CD4-positive, alpha-beta memory T cell (primary cell): Measurements from ENCODE around the gene DUSP19. TPM values are rescaled to one million over a fixed set of nuclear protein-coding genes. Genes with fewer than 3 reads are reported as not detected.

Source experiments
- CTCF ChIA-PET: fragments of 350-600 bp; sonication (Branson Sonifier 250); formaldehyde crosslinking; loops from one replicate; lab custom pipeline; 2021; ENCODE audit warnings: inconsistent platforms; ENCODE audit not compliant: partially characterized antibody; lab: Charles Lee
- POLR2A ChIA-PET: fragments of 350-600 bp; sonication (Branson Sonifier 250); formaldehyde crosslinking; loops from one replicate; lab custom pipeline; 2021; ENCODE audit not compliant: partially characterized antibody; lab: Charles Lee
- DNase-seq, 5 donors: peaks; one replicate each; pipeline versions ENCODE4 v3.0.0 to v3.0.0-alpha.2; 2020 to 2022; ENCODE audit warnings: mixed read lengths in 1 of 5
- H3K27ac ChIP-seq: one replicate; pipeline ENCODE4 v1.7.0; 2013; ENCODE audit warnings: low read depth, low read length
- H3K27me3 ChIP-seq: 2 replicates; pipeline ENCODE4 v1.7.0; 2013; ENCODE audit warnings: mild to moderate bottlenecking, low read length, moderate library complexity; ENCODE audit not compliant: insufficient read depth
- H3K36me3 ChIP-seq: 2 replicates; pipeline ENCODE4 v1.7.0; 2013; ENCODE audit warnings: mild to moderate bottlenecking, low read length, moderate library complexity; ENCODE audit not compliant: insufficient read depth
- H3K4me1 ChIP-seq: 2 replicates; pipeline ENCODE4 v1.7.0; 2013; ENCODE audit warnings: mild to moderate bottlenecking, low read length, moderate library complexity; ENCODE audit not compliant: insufficient read depth
- H3K4me3 ChIP-seq, 2 donors: one replicate each; pipeline ENCODE4 v1.7.0; 2013; ENCODE audit warnings: low read length in 2 of 2, mild to moderate bottlenecking in 1 of 2
- H3K9me3 ChIP-seq, 2 donors: one replicate each; pipeline ENCODE4 v1.7.0; 2013; ENCODE audit warnings: low read length in 2 of 2, control low read depth in 1 of 2; ENCODE audit not compliant: control insufficient read depth in 1 of 2
- H3K27ac Mint-ChIP-seq, 7 donors: one replicate each; pipeline ENCODE4 v1.8.0; 2020 to 2021; ENCODE audit warnings: mixed read lengths in 7 of 7, mild to moderate bottlenecking in 6 of 7, inconsistent platforms in 3 of 7, moderate library complexity in 3 of 7
- H3K27me3 Mint-ChIP-seq, 2 donors: one replicate each; pipeline ENCODE4 v1.8.0; 2020 to 2021; ENCODE audit warnings: mixed read lengths in 2 of 2
- H3K36me3 Mint-ChIP-seq, 2 donors: one replicate each; pipeline ENCODE4 v1.8.0; 2020 to 2021; ENCODE audit warnings: mixed read lengths in 2 of 2, inconsistent platforms in 1 of 2, mild to moderate bottlenecking in 1 of 2
- H3K4me1 Mint-ChIP-seq, 4 donors: one replicate each; pipeline ENCODE4 v1.8.0; 2020 to 2021; ENCODE audit warnings: mixed read lengths in 4 of 4, mild to moderate bottlenecking in 1 of 4
- H3K4me3 Mint-ChIP-seq, 8 donors: one replicate each; pipeline ENCODE4 v1.8.0; 2020 to 2021; ENCODE audit warnings: mixed read lengths in 8 of 8, mild to moderate bottlenecking in 7 of 8, moderate library complexity in 6 of 8, inconsistent platforms in 3 of 8
- H3K9me3 Mint-ChIP-seq, 8 donors: one replicate each; pipeline ENCODE4 v1.8.0; 2020 to 2021; ENCODE audit warnings: mixed read lengths in 8 of 8, mild to moderate bottlenecking in 5 of 8, inconsistent platforms in 3 of 8, moderate library complexity in 1 of 8
- intact Hi-C: fragments of 100-400 bp; cut with micrococcal nuclease; formaldehyde crosslinking; loops from one replicate; pipeline ENCODE4 v1.15.1; 2023
- polyA plus RNA-seq, 2 donors: library from polyadenylated mRNA; unstranded; fragments of 300-500 nt; fragmentation: Illumina TruSeq; gene quantifications; one replicate each; pipeline ENCODE4 v1.2.3, GENCODE V29; 2021
- total RNA-seq, 2 experiments: library from RNA; stranded (reverse); gene quantifications; one replicate each; pipeline ENCODE4 v1.2.3, GENCODE V29; 2021

DUSP19 gene
- total and polyA plus RNA-seq, 4 experiments from 2014 or later = 0.49 to 3.7 (median 2.4) TPM

DNA sequence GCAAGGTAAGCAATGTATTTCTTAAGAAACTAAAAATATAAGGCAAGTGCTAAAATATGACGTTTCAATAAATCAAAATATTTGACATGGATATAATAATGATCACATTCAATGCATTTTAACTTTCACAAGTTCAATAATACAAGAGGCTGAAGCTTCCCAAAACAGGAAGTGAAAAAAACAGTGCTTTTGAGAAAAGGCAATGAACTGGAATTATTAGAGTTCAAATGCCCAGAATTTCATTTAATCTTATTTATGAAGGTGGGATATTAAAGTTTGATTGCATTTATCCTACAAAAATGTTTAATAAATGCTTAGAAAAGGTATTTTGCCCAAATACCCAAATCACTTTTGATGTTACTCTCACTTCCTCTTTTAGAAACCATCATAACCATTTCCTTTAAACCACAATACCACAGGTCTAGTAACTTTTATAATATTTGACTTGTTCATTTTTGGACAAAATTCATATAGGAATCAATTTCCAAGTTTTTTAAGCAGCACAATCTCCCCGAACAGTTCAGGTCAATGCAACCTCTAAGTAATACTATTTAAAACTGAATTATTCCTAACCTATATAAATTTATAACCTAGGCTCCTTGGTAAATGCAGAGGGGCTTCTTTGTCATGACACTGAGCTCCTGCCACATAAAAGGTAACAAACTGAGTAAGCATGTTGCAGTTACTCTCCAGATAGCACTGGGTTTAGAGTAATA is 42.4 kb upstream of the DUSP19 start:
- intact Hi-C loops = loop anchor here (5.0 kb wide), 2 partner anchors 54 to 1144 kb away; partner anchors contain the start of gene ITPRID2
- H3K36me3 ChIP-seq = no peaks in the 10 kb centered on the region
- no peaks in the 10 kb centered on the region for H3K36me3 Mint-ChIP-seq
- peaks cover 26 to 38% (median 32%) of the 10 kb centered on the region in 4 donors for H3K4me1 Mint-ChIP-seq
- CTCF ChIA-PET = interaction anchor here (1.0 kb wide), 1 partner anchor 56 kb away, joined by 3 read pairs; no protein-coding TSS in a partner anchor
- H3K4me3 Mint-ChIP-seq = peak overlapping the region in 7 of 8 donors; percentile 9 to 89 (median 67)
- H3K27ac Mint-ChIP-seq = peak overlapping the region in 5 of 7 donors; percentile 8 to 90 (median 32)
- POLR2A ChIA-PET = interaction anchor here (1.5 kb wide), 1 partner anchor 42 kb away, joined by 6 read pairs; the partner anchor contains the start of gene DUSP19
- no peaks in the 10 kb centered on the region for H3K9me3 ChIP-seq
- peaks cover 12 to 13% of the 10 kb centered on the region in 2 donors for H3K27me3 Mint-ChIP-seq
- DNase-seq = peak in 4 of 5 donors; percentile 55 to 66 (median 61)
- H3K9me3 Mint-ChIP-seq = peaks cover 0 to 1% (median 0%) of the 10 kb centered on the region in 8 donors
- peaks cover 37% of the 10 kb centered on the region for H3K4me1 ChIP-seq
- H3K27me3 ChIP-seq = peaks cover 7% of the 10 kb centered on the region
- no peak overlapping the region for H3K27ac ChIP-seq
- no peak overlapping the region for H3K4me3 ChIP-seq

DNA sequence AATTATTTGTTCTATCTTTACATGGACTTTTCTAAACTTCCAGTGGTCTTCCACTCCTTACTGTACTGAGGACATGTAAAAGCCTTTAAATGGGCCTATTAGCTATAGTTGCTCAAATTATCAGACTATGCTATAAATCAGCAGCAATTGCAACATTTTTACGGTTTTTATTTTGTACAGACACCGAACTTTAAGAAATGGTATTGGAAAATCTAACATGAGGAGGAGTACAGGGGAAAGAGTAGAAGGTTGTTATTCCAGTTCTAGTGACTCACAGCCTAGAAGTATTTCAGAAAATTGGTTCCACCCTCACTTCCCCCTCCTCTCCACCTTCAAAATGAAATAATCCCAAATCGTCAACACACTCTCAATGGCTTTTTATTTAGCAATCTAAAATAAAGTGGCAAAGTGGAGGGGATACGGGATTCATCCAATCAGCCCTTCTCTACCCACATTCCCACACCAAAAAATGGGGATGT is 41.4 kb upstream of the DUSP19 start:
- POLR2A ChIA-PET = interaction anchor here (1.1 to 1.5 kb wide), 4 partner anchors 41 to 321 kb away, joined by 3 to 11 read pairs (median 5); partner anchors contain the start of genes DNAJC10, DUSP19 and NUP35

DNA sequence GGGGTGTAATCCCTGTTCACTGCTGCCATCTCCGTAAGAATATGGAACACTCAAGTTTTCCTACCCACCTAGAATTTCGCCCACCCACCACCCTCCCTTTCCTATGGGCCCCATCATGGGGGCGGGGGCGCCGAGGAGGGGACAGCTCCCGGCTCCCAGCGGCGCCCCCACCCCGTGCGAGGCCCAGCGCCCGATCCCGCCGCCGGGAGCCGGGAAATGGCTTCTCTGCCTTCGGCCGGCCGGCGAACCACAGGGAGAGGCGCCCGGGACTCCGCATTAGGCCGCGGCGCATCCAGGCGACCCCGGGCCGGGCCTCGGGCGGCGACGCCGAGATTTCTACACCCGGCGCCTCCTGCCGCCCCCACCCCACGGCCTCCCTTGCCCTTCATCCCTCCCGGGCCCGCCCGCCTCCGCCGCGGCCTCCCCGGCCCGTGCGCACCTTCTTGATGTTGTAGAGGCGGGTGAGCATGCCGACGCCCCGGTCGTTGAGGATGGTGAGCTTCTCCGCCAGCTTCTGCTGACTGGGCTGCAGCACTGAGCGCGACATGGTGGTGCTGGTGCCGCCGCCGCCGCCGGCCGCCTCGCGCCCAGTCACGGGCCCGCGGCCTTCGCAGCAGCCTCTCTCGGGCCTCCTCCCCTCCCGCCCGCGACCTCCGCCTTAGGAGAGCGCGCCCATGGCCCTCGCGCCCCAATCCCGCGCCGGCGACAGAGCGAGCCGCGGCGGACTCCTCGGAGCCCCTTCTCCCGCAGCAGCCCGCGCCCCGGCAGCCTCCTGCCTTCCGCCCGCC is 40.8 kb upstream of the DUSP19 start:
- Histone ChIP-seq H3K27ac (no peak overlapping the region), H3K4me3 (peak overlapping the region in 1 of 2 donors; percentile 41), H3K27me3 (peaks cover 10% of the 10 kb centered on the region), H3K36me3 (no peaks in the 10 kb centered on the region), H3K9me3 (no peaks in the 10 kb centered on the region), H3K4me1 (peaks cover 37% of the 10 kb centered on the region)
- H3K9me3 Mint-ChIP-seq = peaks cover 0 to 1% (median 0%) of the 10 kb centered on the region in 8 donors
- H3K4me3 Mint-ChIP-seq = peak overlapping the region; percentile 67 to 89 (median 85)
- H3K27ac Mint-ChIP-seq = peak overlapping the region in 6 of 7 donors; percentile 23 to 68 (median 38)
- peaks cover 26 to 38% (median 32%) of the 10 kb centered on the region in 4 donors for H3K4me1 Mint-ChIP-seq
- CTCF ChIA-PET = interaction anchor here (0.6 to 1.5 kb wide), 5 partner anchors 11 to 87 kb away, joined by 3 to 4 read pairs (median 3); partner anchors contain the start of gene NUP35
- H3K36me3 Mint-ChIP-seq = no peaks in the 10 kb centered on the region
- H3K27me3 Mint-ChIP-seq = peaks cover 16 to 22% of the 10 kb centered on the region in 2 donors
- DNase-seq = peak in 1 of 5 donors; percentile 68
- intact Hi-C loops = loop anchor here (1.0 to 5.0 kb wide), 5 partner anchors 41 to 1145 kb away; partner anchors contain the start of genes DNAJC10, DUSP19, ITPRID2 and NUP35
- POLR2A ChIA-PET = interaction anchor here (1.1 to 1.3 kb wide), 3 partner anchors 41 to 322 kb away, joined by 3 to 11 read pairs (median 4); partner anchors contain the start of genes DNAJC10, DUSP19 and NUP35

More for the DNA sequence above, 41.4 kb upstream of the DUSP19 start:
- Histone ChIP-seq H3K4me1 (peaks cover 37% of the 10 kb centered on the region), H3K36me3 (no peaks in the 10 kb centered on the region), H3K4me3 (peak overlapping the region in 1 of 2 donors; percentile 41), H3K27me3 (peaks cover 10% of the 10 kb centered on the region), H3K27ac (no peak overlapping the region), H3K9me3 (no peaks in the 10 kb centered on the region)
- Mint-ChIP-seq H3K27ac (peak overlapping the region in 6 of 7 donors; percentile 23 to 79 (median 38)), H3K27me3 (peaks cover 12 to 17% of the 10 kb centered on the region in 2 donors), H3K4me1 (peaks cover 26 to 38% (median 32%) of the 10 kb centered on the region in 4 donors), H3K9me3 (peaks cover 0 to 1% (median 0%) of the 10 kb centered on the region in 8 donors), H3K36me3 (no peaks in the 10 kb centered on the region), H3K4me3 (peak overlapping the region; percentile 67 to 89 (median 85))
- CTCF ChIA-PET = interaction anchor here (0.6 to 1.5 kb wide), 6 partner anchors 10 to 88 kb away, joined by 3 to 4 read pairs (median 3); partner anchors contain the start of gene NUP35
- intact Hi-C loops = loop anchor here (5.0 kb wide), 2 partner anchors 55 to 1145 kb away; partner anchors contain the start of gene ITPRID2
- DNase-seq = peak in 3 of 5 donors; percentile 2 to 10 (median 5)

DNA sequence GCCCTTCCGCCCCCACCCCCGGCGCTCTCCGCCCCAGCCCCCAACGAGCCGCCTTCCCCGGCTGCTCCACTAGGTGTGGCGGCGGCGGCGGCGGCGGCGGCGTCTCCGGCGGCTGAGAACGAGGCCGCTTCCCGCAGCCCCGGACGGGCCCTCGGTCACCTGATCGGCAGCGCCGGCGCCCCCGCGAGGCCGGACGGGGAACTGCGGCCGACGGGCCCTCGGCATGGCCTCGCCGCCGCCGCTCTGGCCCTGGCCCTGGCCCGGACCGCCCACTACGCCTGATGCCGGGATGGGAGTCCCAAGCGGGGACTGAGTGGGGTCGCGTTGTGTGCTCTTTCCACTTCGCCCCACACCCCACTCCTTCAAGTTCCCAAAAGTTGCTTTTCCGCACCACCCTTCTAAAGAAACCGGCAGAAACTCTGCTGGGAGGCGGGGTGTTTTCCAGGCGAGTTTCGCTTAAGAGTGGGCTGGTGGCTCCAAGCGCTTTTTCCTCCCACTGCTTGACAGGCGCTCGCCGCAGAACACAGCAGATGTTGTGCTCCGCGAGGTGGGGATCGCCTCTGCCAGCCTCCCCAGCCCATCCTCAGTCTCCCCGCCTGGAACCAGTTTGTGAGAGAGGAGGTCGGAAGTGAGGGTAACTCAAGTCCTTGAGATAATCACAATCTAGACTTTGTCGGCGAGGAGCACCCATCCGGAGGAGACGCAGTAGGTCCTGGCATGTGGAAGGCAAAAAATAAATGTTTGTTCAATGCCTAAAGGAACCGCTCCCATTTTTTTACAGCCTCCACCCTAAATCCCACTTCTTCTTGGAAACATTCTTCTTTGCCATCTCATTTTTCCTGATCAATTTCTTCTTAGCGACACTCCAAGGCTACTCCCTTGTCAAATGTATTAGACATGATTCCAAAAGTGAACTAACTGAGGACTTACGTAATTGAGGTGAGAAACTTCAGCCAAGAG is 39.9 kb upstream of the DUSP19 start, which contains the start of gene NCKAP1:
Gene NCKAP1 (minus strand): TSS at position 117 of the 960 bp plus-strand sequence. CDS start 358 bp downstream, outside the sequence.
- Mint-ChIP-seq H3K4me1 (peaks cover 26 to 38% (median 31%) of the 10 kb centered on the region in 4 donors), H3K9me3 (peaks cover 0 to 1% (median 0%) of the 10 kb centered on the region in 8 donors), H3K27me3 (peaks cover 22 to 28% of the 10 kb centered on the region in 2 donors), H3K36me3 (no peaks in the 10 kb centered on the region), H3K4me3 (peak within 1 kb of the TSS; percentile 83 to 96 (median 87)), H3K27ac (peak within 1 kb of the TSS; percentile 57 to 87 (median 72))
- Histone ChIP-seq H3K4me3 (peak within 1 kb of the TSS; percentile 2 to 66), H3K27ac (no peak within 1 kb of the TSS), H3K9me3 (no peaks in the 10 kb centered on the region), H3K36me3 (no peaks in the 10 kb centered on the region), H3K4me1 (peaks cover 37% of the 10 kb centered on the region), H3K27me3 (peaks cover 13% of the 10 kb centered on the region)
- CTCF ChIA-PET = interaction anchor here (0.9 to 1.4 kb wide), 2 partner anchors 26 to 38 kb away, joined by 3 to 4 read pairs; no protein-coding TSS in a partner anchor
- POLR2A ChIA-PET = interaction anchor here (1.2 to 1.3 kb wide), 2 partner anchors 40 to 85 kb away, joined by 3 to 11 read pairs; partner anchors contain the start of genes DUSP19 and NUP35
- DNase-seq = peak; percentile 83 to 86 (median 85)
- intact Hi-C loops = loop anchor here (1.0 to 5.0 kb wide), 5 partner anchors 40 to 1146 kb away; partner anchors contain the start of genes DNAJC10, DUSP19, ITPRID2 and NUP35

DNA sequence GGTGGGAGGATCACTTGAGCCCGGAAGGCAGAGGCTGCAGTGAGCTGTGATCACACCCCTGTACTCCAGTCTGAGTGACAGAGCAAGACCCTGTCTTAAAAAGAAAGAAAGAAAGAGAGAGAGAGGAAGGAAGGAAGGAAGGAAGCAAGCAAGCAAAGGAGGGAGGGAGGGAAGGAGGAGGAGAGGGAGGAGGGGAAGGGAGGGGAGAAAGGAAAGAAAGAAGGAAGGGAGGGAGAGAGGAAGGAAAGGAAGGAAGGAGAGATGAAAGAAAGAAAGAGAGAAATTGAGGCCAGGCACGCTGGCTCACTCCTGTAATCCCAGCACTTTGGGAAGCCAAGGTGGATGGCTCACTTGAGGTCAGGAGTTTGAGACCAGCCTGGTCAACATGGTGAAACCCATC is 37.9 kb upstream of the DUSP19 start:
- Histone ChIP-seq H3K27me3 (peaks cover 13% of the 10 kb centered on the region), H3K4me1 (peaks cover 33% of the 10 kb centered on the region), H3K9me3 (no peaks in the 10 kb centered on the region), H3K27ac (no peak overlapping the region), H3K4me3 (no peak overlapping the region), H3K36me3 (no peaks in the 10 kb centered on the region)
- DNase-seq = no peak
- ChIA-PET CTCF (no interaction called here), POLR2A (no interaction called here)
- Mint-ChIP-seq H3K36me3 (no peaks in the 10 kb centered on the region), H3K4me3 (no peak overlapping the region), H3K27ac (no peak overlapping the region), H3K4me1 (peaks cover 22 to 34% (median 26%) of the 10 kb centered on the region in 4 donors), H3K9me3 (peaks cover 0 to 7% (median 2%) of the 10 kb centered on the region in 8 donors), H3K27me3 (peaks cover 35 to 37% of the 10 kb centered on the region in 2 donors)
- intact Hi-C loops = no loop called here
